HEK293T (cell line): ENCODE data around the gene APOO.

ENCODE experiments used
- BHLHE40 ChIP-seq: fragments of 450-650 bp; IDR thresholded peaks from 2 replicates; pipeline ENCODE4 v1.6.1; 2016; ENCODE audit warnings: mild to moderate bottlenecking, moderate library complexity, borderline replicate concordance
- ELF4 ChIP-seq: fragments of 450-650 bp; IDR thresholded peaks from 2 replicates; pipeline ENCODE4 v1.6.1; 2017; ENCODE audit warnings: antibody characterized with exemption
- L3MBTL2 ChIP-seq: fragments of 450-650 bp; conservative IDR thresholded peaks from 2 replicates; pipeline ENCODE4 v1.6.1; 2016; ENCODE audit warnings: mild to moderate bottlenecking
- NFRKB ChIP-seq: fragments of 450-650 bp; IDR thresholded peaks from 2 replicates; pipeline ENCODE4 v1.6.1; 2016; ENCODE audit warnings: mild to moderate bottlenecking, moderate library complexity
- SP1 ChIP-seq: fragments of 450-650 bp; IDR thresholded peaks from 2 replicates; pipeline ENCODE4 v1.6.1; 2017
- SUZ12 ChIP-seq: fragments of 450-650 bp; IDR thresholded peaks from 2 replicates; pipeline ENCODE4 v1.6.1; 2016; ENCODE audit warnings: mild to moderate bottlenecking
- TARDBP ChIP-seq: fragments of 450-650 bp; IDR thresholded peaks from 2 replicates; pipeline ENCODE4 v1.6.1; 2016
- ZNF384 ChIP-seq: fragments of 450-650 bp; IDR thresholded peaks from 2 replicates; pipeline ENCODE4 v1.6.1; 2016
- TF ChIP-seq, protein P1 (sequence below): fragments of 450-650 bp; IDR thresholded peaks from 2 replicates; pipeline ENCODE4 v1.6.1; 2016

DNA sequence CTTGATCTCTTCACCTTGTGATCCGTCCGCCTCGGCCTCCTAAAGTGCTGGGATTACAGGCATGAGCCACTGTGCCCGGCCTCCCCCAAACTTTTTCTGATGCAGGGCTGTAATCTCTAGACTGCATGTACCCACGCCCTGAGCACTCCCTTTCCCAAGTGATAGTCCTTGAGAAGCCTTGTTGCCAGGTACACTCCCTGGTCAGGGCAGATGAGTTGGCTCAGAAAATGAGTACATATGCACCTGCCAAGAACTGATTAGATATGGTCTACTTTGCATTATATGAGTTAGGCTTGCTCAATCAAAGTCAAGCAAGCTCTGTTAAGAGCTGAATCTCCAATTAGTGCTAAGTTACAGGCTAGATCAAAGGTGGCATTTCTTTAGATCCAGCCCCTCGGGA, 20.3 kb downstream of the APOO start:
- no peak for TF ChIP-seq SP1
- TF ChIP-seq ELF4: no peak
- no peak for TF ChIP-seq SUZ12
- no peak for TF ChIP-seq L3MBTL2
- TF ChIP-seq, protein P1, sequence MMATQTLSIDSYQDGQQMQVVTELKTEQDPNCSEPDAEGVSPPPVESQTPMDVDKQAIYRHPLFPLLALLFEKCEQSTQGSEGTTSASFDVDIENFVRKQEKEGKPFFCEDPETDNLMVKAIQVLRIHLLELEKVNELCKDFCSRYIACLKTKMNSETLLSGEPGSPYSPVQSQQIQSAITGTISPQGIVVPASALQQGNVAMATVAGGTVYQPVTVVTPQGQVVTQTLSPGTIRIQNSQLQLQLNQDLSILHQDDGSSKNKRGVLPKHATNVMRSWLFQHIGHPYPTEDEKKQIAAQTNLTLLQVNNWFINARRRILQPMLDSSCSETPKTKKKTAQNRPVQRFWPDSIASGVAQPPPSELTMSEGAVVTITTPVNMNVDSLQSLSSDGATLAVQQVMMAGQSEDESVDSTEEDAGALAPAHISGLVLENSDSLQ: no peak
- TF ChIP-seq TARDBP: no peak
- no peak for TF ChIP-seq ZNF384
- no peak for TF ChIP-seq BHLHE40
- no peak for TF ChIP-seq NFRKB
